ENCODE measurements around the gene CHAC1. TPM values are rescaled to one million over a fixed set of nuclear protein-coding genes. Genes with fewer than 3 reads are reported as not detected.

The CHAC1 gene
- total and polyA plus RNA-seq, 2 of the 13 experiments (the other 11 are each of a cell fraction or from before 2014, with no cell fraction given) = 0.44 TPM; not detected in 1

DNA sequence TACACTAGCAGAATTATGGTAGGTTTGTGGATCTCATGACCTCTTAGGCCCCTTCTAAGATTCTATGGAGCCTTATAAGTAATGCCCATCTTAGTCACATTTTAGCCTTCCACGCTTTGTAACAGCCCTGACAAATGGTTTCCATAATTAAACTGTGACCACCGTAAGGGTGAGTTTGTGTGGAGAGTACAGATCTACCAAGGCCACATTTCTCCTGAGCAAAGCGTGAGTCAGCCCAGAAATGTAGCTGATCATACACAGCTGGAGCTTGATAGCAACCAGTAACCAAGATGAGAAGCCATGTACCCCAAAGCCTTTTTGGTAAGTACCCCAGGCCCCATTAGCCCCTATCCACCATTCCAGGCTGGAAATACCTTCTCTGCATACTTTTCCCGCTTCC lies 31.7 kb downstream of the CHAC1 start:
- H3K79me2 ChIP-seq (ENCODE audit: insufficient read depth, low read length) = no peaks in the 10 kb centered on the region
- no peak overlapping the region for H3K9ac ChIP-seq (ENCODE audit: insufficient read depth, low read depth, low read length)
- WGBS (ENCODE audit: low lambda C conversion rate) = 98% methylated on average over 4 of the region's 4 CpGs
- in situ Hi-C loops (cut with HindIII; ENCODE audit: extremely low pct_ligation_motif_present, low pct_unique_long_range_greater_than_20kb) (no loop called here), intact Hi-C loops (cut with micrococcal nuclease; ENCODE audit: unreplicated experiment) (no loop called here)
- POLR2A ChIA-PET = no interaction called here
- no peak for ATAC-seq
- H3K36me3 ChIP-seq (replicated peaks in 1 of 2; ENCODE audit: control insufficient read depth in 1 of 2, insufficient read depth in 2 of 2, low read length in 2 of 2) = peaks cover 36 to 76% of the 10 kb centered on the region in 2 experiments
- BruUV-seq (replicated peaks) = no TSS peak
- TF ChIP-seq ZNF775 (CRISPR knock-in tag; IDR thresholded peaks at IDR 0.05; ENCODE audit: borderline replicate concordance) (no peak), TMF1 (CRISPR knock-in tag; IDR thresholded peaks at IDR 0.05; ENCODE audit: low read depth) (no peak), ZFYVE20 (CRISPR knock-in tag; IDR thresholded peaks at IDR 0.05; ENCODE audit: borderline replicate concordance, low read depth) (no peak), ESRRA (CRISPR knock-in tag; IDR thresholded peaks at IDR 0.05; ENCODE audit: low read depth) (no peak), HDAC2 (CRISPR knock-in tag; IDR thresholded peaks at IDR 0.05) (no peak), NRL (CRISPR knock-in tag; IDR thresholded peaks at IDR 0.05; ENCODE audit: borderline replicate concordance) (no peak), TEAD3 (CRISPR knock-in tag; optimal IDR thresholded peaks at IDR 0.05; ENCODE audit: borderline replicate concordance) (no peak), POGK (CRISPR knock-in tag; conservative IDR thresholded peaks at IDR 0.05) (no peak), ZNF510 (CRISPR knock-in tag; IDR thresholded peaks at IDR 0.05; ENCODE audit: low read depth) (no peak)
- no peak overlapping the region for H3K4me2 ChIP-seq (ENCODE audit: low read depth, low read length)
- H3K27me3 ChIP-seq (ENCODE audit: control insufficient read depth in 1 of 2, insufficient read depth in 2 of 2, low read length in 2 of 2) = no peaks in the 10 kb centered on the region
- no peak overlapping the region for H3K27ac ChIP-seq (ENCODE audit: extremely low read length, insufficient read depth, low read length)
- no peak for FAIRE-seq
- H3K9me3 ChIP-seq (ENCODE audit: low read length) = no peaks in the 10 kb centered on the region
- H4K20me1 ChIP-seq (ENCODE audit: insufficient read depth, low read length) = no peaks in the 10 kb centered on the region
- H3K4me3 ChIP-seq (replicated peaks in 1 of 3; ENCODE audit: insufficient read depth in 1 of 3, low read depth in 2 of 3, low read length in 3 of 3) = no peak overlapping the region
- H2AFZ ChIP-seq (ENCODE audit: low read length) = no peak overlapping the region
- no peaks in the 10 kb centered on the region for H3K4me1 ChIP-seq (ENCODE audit: insufficient read depth, low read length)
- no peak for DNase-seq (ENCODE audit: low spot score)
- CTCF ChIA-PET (ENCODE audit: low intra/inter-chr PET ratio, low total read pairs) = no interaction called here
